H1 (cell line): ENCODE measurements around the gene RABL3. TPM values are rescaled to one million over a fixed set of nuclear protein-coding genes. Genes with fewer than 3 reads are reported as not detected.

Experiments
- CTCF ChIA-PET: fragments of 300-600 bp; sonication (Branson Sonifier 250); formaldehyde crosslinking; loops from one replicate; lab custom pipeline; 2021; ENCODE audit not compliant: partially characterized antibody; lab: Charles Lee
- POLR2A ChIA-PET: fragments of 300-600 bp; sonication (Branson Sonifier 250); formaldehyde crosslinking; loops from one replicate; lab custom pipeline; 2021; ENCODE audit warnings: inconsistent platforms; ENCODE audit not compliant: partially characterized antibody; lab: Charles Lee
- DNase-seq, 2 experiments: peaks; one replicate each; pipeline versions ENCODE4 v3.0.0 to v3.0.0-alpha.2; 2010 to 2022; ENCODE audit warnings: low spot score in 2 of 2, low read depth in 1 of 2, mixed read lengths in 1 of 2
- FAIRE-seq: peaks from 2 replicates; lab custom pipeline; 2011; peaks lifted over from hg19 to GRCh38; lab: Jason Lieb, UNC
- H2AFZ ChIP-seq: 2 replicates; pipeline ENCODE4 v1.8.1; 2012; ENCODE audit warnings: low read length, inconsistent platforms
- H2AK5ac ChIP-seq: 2 replicates; pipeline ENCODE4 v1.6.1; 2013; ENCODE audit warnings: low read depth, low read length
- H2BK120ac ChIP-seq: replicated peaks from 2 replicates; pipeline ENCODE3; 2013; ENCODE audit warnings: low read depth, low read length, inconsistent platforms
- H2BK12ac ChIP-seq: 2 replicates; pipeline ENCODE4 v1.6.1; 2013; ENCODE audit warnings: low read depth, low read length
- H2BK15ac ChIP-seq: 2 replicates; pipeline ENCODE4 v1.6.1; 2013; ENCODE audit warnings: low read length
- H2BK20ac ChIP-seq: 2 replicates; pipeline ENCODE4 v1.6.1; 2013; ENCODE audit warnings: low read length
- H2BK5ac ChIP-seq: 2 replicates; pipeline ENCODE4 v1.6.1; 2013; ENCODE audit warnings: low read depth, low read length
- H3K14ac ChIP-seq: 2 replicates; pipeline ENCODE4 v1.6.1; 2013; ENCODE audit warnings: inconsistent platforms; ENCODE audit not compliant: insufficient read length
- H3K18ac ChIP-seq: 2 replicates; pipeline ENCODE4 v1.6.1; 2013; ENCODE audit warnings: low read length; ENCODE audit errors: extremely low read depth
- H3K23ac ChIP-seq: 2 replicates; pipeline ENCODE4 v1.6.1; 2013; ENCODE audit warnings: inconsistent platforms; ENCODE audit not compliant: insufficient read length
- H3K23me2 ChIP-seq: 2 replicates; pipeline ENCODE4 v1.6.1; 2013; ENCODE audit warnings: low read depth, low read length
- H3K27ac ChIP-seq: 2 replicates; pipeline ENCODE4 v1.6.1; 2011; ENCODE audit warnings: low read depth, low read length, inconsistent platforms
- H3K27me3 ChIP-seq, 4 experiments: replicated peaks in 1 of 4; 1 replicate in 1 of 4; 2 replicates in 3 of 4; pipeline versions ENCODE4 v1.6.1 to v1.8.1; 2011 to 2013; ENCODE audit warnings: low read length in 3 of 4, mild to moderate bottlenecking in 3 of 4, inconsistent platforms in 2 of 4, mixed read lengths in 2 of 4, moderate library complexity in 1 of 4; ENCODE audit not compliant: control insufficient read depth in 3 of 4, insufficient read depth in 3 of 4; ENCODE audit errors: extremely low read depth in 1 of 4
- H3K36me3 ChIP-seq, 4 experiments: 2 replicates each; pipeline versions ENCODE4 v1.6.1 to v1.8.1; 2011 to 2013; ENCODE audit warnings: mild to moderate bottlenecking in 4 of 4, low read length in 3 of 4, moderate library complexity in 2 of 4, control low read depth in 1 of 4, inconsistent platforms in 1 of 4; ENCODE audit not compliant: insufficient read depth in 4 of 4, control insufficient read depth in 2 of 4
- H3K4ac ChIP-seq: replicated peaks from 2 replicates; pipeline ENCODE3; 2013; ENCODE audit warnings: low read length, low read depth, mixed read lengths, inconsistent platforms; ENCODE audit not compliant: insufficient read length
- H3K4me1 ChIP-seq, 4 experiments: replicated peaks in 1 of 4; 1 replicate in 1 of 4; 2 replicates in 3 of 4; pipeline versions ENCODE4 v1.6.1 to v1.8.1; 2011 to 2013; ENCODE audit warnings: low read length in 3 of 4, inconsistent platforms in 2 of 4, mixed read lengths in 1 of 4; ENCODE audit not compliant: insufficient read depth in 4 of 4, control insufficient read depth in 3 of 4
- H3K4me2 ChIP-seq, 2 experiments: 2 replicates each; pipeline versions ENCODE4 v1.6.1 to v1.8.1; 2011 to 2013; ENCODE audit warnings: low read depth in 2 of 2, low read length in 2 of 2, control low read depth in 1 of 2, inconsistent platforms in 1 of 2, mild to moderate bottlenecking in 1 of 2; ENCODE audit not compliant: insufficient read depth in 1 of 2
- H3K4me3 ChIP-seq, 4 experiments: fragments of 200-600, 300-600 bp in 1 of 4; sonication (generic), shearing (Covaris generic), sonication (Bioruptor Twin) in 1 of 4; 2 replicates each; pipeline versions ENCODE4 v1.5.1 to v1.8.1; 2011 to 2016; ENCODE audit warnings: low read length in 4 of 4, low read depth in 3 of 4, control low read depth in 2 of 4, inconsistent platforms in 2 of 4, mild to moderate bottlenecking in 2 of 4, mixed read lengths in 1 of 4, moderate library complexity in 1 of 4; ENCODE audit not compliant: insufficient read depth in 2 of 4; ENCODE audit errors: extremely low read depth in 1 of 4
- H3K56ac ChIP-seq: replicated peaks from 2 replicates; pipeline ENCODE3; 2013; ENCODE audit warnings: low read depth, mild to moderate bottlenecking, mixed read lengths, low read length, inconsistent platforms; ENCODE audit not compliant: insufficient read length
- H3K79me1 ChIP-seq: 2 replicates; pipeline ENCODE4 v1.6.1; 2013; ENCODE audit warnings: low read depth, low read length, control low read depth
- H3K79me2 ChIP-seq, 2 experiments: 2 replicates each; pipeline versions ENCODE4 v1.6.1 to v1.8.1; 2012 to 2013; ENCODE audit warnings: low read length in 2 of 2, mild to moderate bottlenecking in 2 of 2, inconsistent platforms in 1 of 2; ENCODE audit not compliant: insufficient read depth in 2 of 2, control insufficient read depth in 1 of 2
- H3K9ac ChIP-seq, 4 experiments: replicated peaks in 1 of 4; 1 replicate in 1 of 4; 2 replicates in 3 of 4; pipeline versions ENCODE4 v1.6.1 to v1.8.1; 2011 to 2013; ENCODE audit warnings: low read depth in 3 of 4, low read length in 3 of 4, control low read depth in 2 of 4, mild to moderate bottlenecking in 2 of 4, moderate library complexity in 2 of 4, inconsistent platforms in 1 of 4; ENCODE audit errors: extremely low read depth in 1 of 4
- H3K9me3 ChIP-seq, 2 experiments: 2 replicates each; pipeline versions ENCODE4 v1.6.1 to v1.8.1; 2012 to 2013; ENCODE audit warnings: mild to moderate bottlenecking in 2 of 2, moderate library complexity in 2 of 2, control low read depth in 1 of 2, inconsistent platforms in 1 of 2, low read depth in 1 of 2, low read length in 1 of 2, mixed read lengths in 1 of 2; ENCODE audit not compliant: insufficient read depth in 2 of 2
- H4K20me1 ChIP-seq, 2 experiments: replicated peaks in 1 of 2; 2 replicates each; pipeline versions ENCODE3 to v1.8.1; 2011 to 2013; ENCODE audit warnings: inconsistent platforms in 2 of 2, low read length in 2 of 2, mild to moderate bottlenecking in 1 of 2; ENCODE audit not compliant: insufficient read depth in 2 of 2, control insufficient read depth in 1 of 2
- H4K5ac ChIP-seq: 2 replicates; pipeline ENCODE4 v1.6.1; 2013; ENCODE audit warnings: low read length, low read depth, mixed read lengths, inconsistent platforms; ENCODE audit not compliant: insufficient read length
- H4K8ac ChIP-seq: 2 replicates; pipeline ENCODE4 v1.8.0; 2013; ENCODE audit warnings: mild to moderate bottlenecking, moderate library complexity, low read length, inconsistent platforms; ENCODE audit not compliant: insufficient read depth; ENCODE audit errors: extremely low read depth
- H4K91ac ChIP-seq: replicated peaks from 2 replicates; pipeline ENCODE3; 2013; ENCODE audit warnings: low read length, mixed read lengths, inconsistent platforms; ENCODE audit not compliant: insufficient read length
- NRF1 ChIP-seq: IDR thresholded peaks from 2 replicates; pipeline ENCODE4 v1.6.1; 2011; ENCODE audit warnings: mild to moderate bottlenecking, low read depth, low read length, improper control_type of control experiment
- WGBS, 2 experiments: shearing (Covaris generic) in 1 of 2; methylation state at CpG; one replicate each; pipeline versions ENCODE4 v1.1.6 to v1.1.7; 2013 to 2015; ENCODE audit warnings: low lambda C conversion rate in 2 of 2, mixed read lengths in 2 of 2, inconsistent platforms in 1 of 2, low coverage in 1 of 2, missing lambda C conversion rate in 1 of 2; ENCODE audit not compliant: insufficient replicate concordance in 2 of 2, insufficient coverage in 1 of 2, insufficient read length in 1 of 2; ENCODE audit errors: extremely low coverage in 1 of 2, missing lambda C conversion rate in 1 of 2; 5-methylcytosine and 5-hydroxymethylcytosine counted together
- polyA plus RNA-seq, 7 experiments: library from polyadenylated mRNA; depleted of rRNA in 3 of 7; stranded (reverse) in 5 of 7; unstranded in 2 of 7; fragments of >200 nt in 5 of 7; fragments of 200-250 nt in 2 of 7; gene quantifications; 1 replicate in 5 of 7; 2 replicates in 1 of 7; 4 replicates in 1 of 7; pipeline versions ENCODE4 v1.2.1 to v1.2.3, GENCODE V29; 2011 to 2013; ENCODE audit warnings: missing spikeins in 2 of 7, mixed read lengths in 2 of 7
- total RNA-seq: library from RNA; stranded (reverse); fragmentation: NEBNext Ultra II Directional; extraction: Animal tissue kit (Norgen Biotek cat#: 25700); gene quantifications from 2 replicates; pipeline ENCODE4 v1.2.1, GENCODE V29; 2021

Gene RABL3
- total and polyA plus RNA-seq, 2 of the 8 experiments (the other 6 are each of a cell fraction or from before 2014, with no cell fraction given): 4.4 to 19.2 TPM

- H3K27ac ChIP-seq: no peak overlapping the region
- no peak for FAIRE-seq
- H3K23ac ChIP-seq: no peak overlapping the region
- no peak for TF ChIP-seq NRF1
Measured at GRCh38 chr3:120791010-120791409, 48.7 kb upstream of the RABL3 start.

More at GRCh38 chr3:120791010-120791409, 48.7 kb upstream of the RABL3 start:
- Histone ChIP-seq H3K27me3 (no peaks in the 10 kb centered on the region), H2BK20ac (no peak overlapping the region), H4K5ac (no peak overlapping the region), H4K91ac (no peak overlapping the region), H3K79me2 (no peaks in the 10 kb centered on the region), H3K14ac (no peak overlapping the region), H4K20me1 (no peaks in the 10 kb centered on the region), H3K4ac (no peak overlapping the region), H2BK5ac (no peak overlapping the region), H3K36me3 (no peaks in the 10 kb centered on the region), H2BK12ac (no peak overlapping the region), H2BK120ac (no peak overlapping the region), H2AFZ (no peak overlapping the region), H3K23me2 (no peaks in the 10 kb centered on the region; the same call in 1 of the 2 replicates), H3K79me1 (no peaks in the 10 kb centered on the region), H3K9ac (no peak overlapping the region), H3K4me1 (peaks cover 0 to 4% (median 2%) of the 10 kb centered on the region in 4 experiments; a peak in 2 of 7 replicates), H3K18ac (no peak overlapping the region), H2AK5ac (no peak overlapping the region), H4K8ac (no peak overlapping the region), H3K4me3 (no peak overlapping the region), H3K9me3 (no peaks in the 10 kb centered on the region), H3K56ac (no peak overlapping the region), H2BK15ac (no peak overlapping the region), H3K4me2 (no peak overlapping the region)
- 88% methylated on average over 1 of the region's 1 CpG; no CpG with 5 or more reads in 1 of the 2 experiments for WGBS, 2 experiments
- ChIA-PET POLR2A (no interaction called here), CTCF (no interaction called here)
- no peak for DNase-seq
